ENCODE results near the gene DSPP. TPM values are rescaled to one million over a fixed set of nuclear protein-coding genes. Genes with fewer than 3 reads are reported as not detected.

The DSPP gene
- total RNA-seq, 1 donor from 2014 or later, result not detected

GRCh38 chr4:87584222-87584908, 24.0 kb upstream of the DSPP start:
- Mint-ChIP-seq H3K36me3 (ENCODE audit: low read depth) (no peaks in the 10 kb centered on the region), H3K27me3 (ENCODE audit: insufficient read depth) (no peaks in the 10 kb centered on the region), H3K4me3 (no peak overlapping the region), H3K27ac (no peak overlapping the region), H3K4me1 (ENCODE audit: low read depth) (no peaks in the 10 kb centered on the region), H3K9me3 (no peaks in the 10 kb centered on the region)
- no peak for DNase-seq (ENCODE audit: low spot score)
- intact Hi-C loops (cut with micrococcal nuclease), result no loop called here

- Mint-ChIP-seq H3K36me3 (ENCODE audit: low read depth) (no peaks in the 10 kb centered on the region), H3K27me3 (ENCODE audit: insufficient read depth) (no peaks in the 10 kb centered on the region), H3K27ac (no peak overlapping the region), H3K4me1 (ENCODE audit: low read depth) (no peaks in the 10 kb centered on the region), H3K9me3 (no peaks in the 10 kb centered on the region), H3K4me3 (no peak overlapping the region)
- intact Hi-C loops (cut with micrococcal nuclease), result no loop called here
- DNase-seq (ENCODE audit: low spot score), result no peak
These were observed 18.8 kb upstream of the DSPP start for GRCh38 chr4:87589531-87589930.

GRCh38 chr4:87592124-87592523, 16.2 kb upstream of the DSPP start:
- no peak overlapping the region for H3K27ac Mint-ChIP-seq
- no peak overlapping the region for H3K4me3 Mint-ChIP-seq
- DNase-seq (ENCODE audit: low spot score), result no peak
- H3K4me1 Mint-ChIP-seq (ENCODE audit: low read depth), result no peaks in the 10 kb centered on the region
- H3K9me3 Mint-ChIP-seq, result no peaks in the 10 kb centered on the region
- intact Hi-C loops (cut with micrococcal nuclease), result no loop called here
- H3K27me3 Mint-ChIP-seq (ENCODE audit: insufficient read depth), result peaks cover 1% of the 10 kb centered on the region
- H3K36me3 Mint-ChIP-seq (ENCODE audit: low read depth), result no peaks in the 10 kb centered on the region

- Mint-ChIP-seq H3K27ac (no peak overlapping the region), H3K27me3 (ENCODE audit: insufficient read depth) (peaks cover 5% of the 10 kb centered on the region), H3K4me1 (ENCODE audit: low read depth) (no peaks in the 10 kb centered on the region), H3K4me3 (no peak overlapping the region), H3K36me3 (ENCODE audit: low read depth) (no peaks in the 10 kb centered on the region), H3K9me3 (no peaks in the 10 kb centered on the region)
- intact Hi-C loops (cut with micrococcal nuclease), result no loop called here
- no peak for DNase-seq (ENCODE audit: low spot score)
These were observed 7.0 kb upstream of the DSPP start for GRCh38 chr4:87601361-87601760.

- H3K9me3 Mint-ChIP-seq, result no peaks in the 10 kb centered on the region
- intact Hi-C loops (cut with micrococcal nuclease), result no loop called here
- no peak for DNase-seq (ENCODE audit: low spot score)
- H3K27me3 Mint-ChIP-seq (ENCODE audit: insufficient read depth), result no peaks in the 10 kb centered on the region
- H3K4me3 Mint-ChIP-seq, result no peak overlapping the region
- no peak overlapping the region for H3K27ac Mint-ChIP-seq
- no peaks in the 10 kb centered on the region for H3K36me3 Mint-ChIP-seq (ENCODE audit: low read depth)
- no peaks in the 10 kb centered on the region for H3K4me1 Mint-ChIP-seq (ENCODE audit: low read depth)
These were observed 6.1 kb downstream of the DSPP start for GRCh38 chr4:87614292-87614890.

- intact Hi-C loops (cut with micrococcal nuclease), result no loop called here
- Mint-ChIP-seq H3K27ac (no peak overlapping the region), H3K4me3 (no peak overlapping the region), H3K4me1 (ENCODE audit: low read depth) (no peaks in the 10 kb centered on the region), H3K27me3 (ENCODE audit: insufficient read depth) (no peaks in the 10 kb centered on the region), H3K9me3 (no peaks in the 10 kb centered on the region), H3K36me3 (ENCODE audit: low read depth) (no peaks in the 10 kb centered on the region)
- no peak for DNase-seq (ENCODE audit: low spot score)
These were observed 7.9 kb downstream of the DSPP start for GRCh38 chr4:87616268-87616667.

- Mint-ChIP-seq H3K4me1 (ENCODE audit: low read depth) (no peaks in the 10 kb centered on the region), H3K9me3 (no peaks in the 10 kb centered on the region), H3K27me3 (ENCODE audit: insufficient read depth) (no peaks in the 10 kb centered on the region), H3K4me3 (no peak overlapping the region), H3K27ac (no peak overlapping the region), H3K36me3 (ENCODE audit: low read depth) (no peaks in the 10 kb centered on the region)
- DNase-seq (ENCODE audit: low spot score), result no peak
- intact Hi-C loops (cut with micrococcal nuclease), result no loop called here
These were observed 11.8 kb downstream of the DSPP start for GRCh38 chr4:87620086-87620485.

- Mint-ChIP-seq H3K4me3 (no peak overlapping the region), H3K27me3 (ENCODE audit: insufficient read depth) (no peaks in the 10 kb centered on the region), H3K27ac (no peak overlapping the region), H3K9me3 (no peaks in the 10 kb centered on the region), H3K4me1 (ENCODE audit: low read depth) (no peaks in the 10 kb centered on the region), H3K36me3 (ENCODE audit: low read depth) (no peaks in the 10 kb centered on the region)
- no peak for DNase-seq (ENCODE audit: low spot score)
- intact Hi-C loops (cut with micrococcal nuclease), result no loop called here
These were observed 12.2 kb downstream of the DSPP start for GRCh38 chr4:87620491-87620890.

GRCh38 chr4:87622303-87622702, 14.0 kb downstream of the DSPP start:
- Mint-ChIP-seq H3K27me3 (ENCODE audit: insufficient read depth) (no peaks in the 10 kb centered on the region), H3K27ac (no peak overlapping the region), H3K4me3 (no peak overlapping the region), H3K9me3 (no peaks in the 10 kb centered on the region), H3K36me3 (ENCODE audit: low read depth) (no peaks in the 10 kb centered on the region), H3K4me1 (ENCODE audit: low read depth) (no peaks in the 10 kb centered on the region)
- no peak for DNase-seq (ENCODE audit: low spot score)
- intact Hi-C loops (cut with micrococcal nuclease), result no loop called here

- Mint-ChIP-seq H3K4me1 (ENCODE audit: low read depth) (no peaks in the 10 kb centered on the region), H3K4me3 (no peak overlapping the region), H3K27ac (no peak overlapping the region), H3K27me3 (ENCODE audit: insufficient read depth) (no peaks in the 10 kb centered on the region), H3K9me3 (no peaks in the 10 kb centered on the region), H3K36me3 (ENCODE audit: low read depth) (no peaks in the 10 kb centered on the region)
- intact Hi-C loops (cut with micrococcal nuclease), result no loop called here
- DNase-seq (ENCODE audit: low spot score), result no peak
These were observed 16.4 kb downstream of the DSPP start for GRCh38 chr4:87624698-87625097.

- Mint-ChIP-seq H3K36me3 (ENCODE audit: low read depth) (no peaks in the 10 kb centered on the region), H3K27me3 (ENCODE audit: insufficient read depth) (peaks cover 2% of the 10 kb centered on the region), H3K4me3 (no peak overlapping the region), H3K4me1 (ENCODE audit: low read depth) (no peaks in the 10 kb centered on the region), H3K27ac (no peak overlapping the region), H3K9me3 (peaks cover 3% of the 10 kb centered on the region)
- DNase-seq (ENCODE audit: low spot score), result no peak
- intact Hi-C loops (cut with micrococcal nuclease), result no loop called here
These were observed 23.3 kb downstream of the DSPP start for GRCh38 chr4:87631668-87632067.

- H3K4me1 Mint-ChIP-seq (ENCODE audit: low read depth), result no peaks in the 10 kb centered on the region
- H3K27ac Mint-ChIP-seq, result no peak overlapping the region
- peaks cover 3% of the 10 kb centered on the region for H3K9me3 Mint-ChIP-seq
- H3K4me3 Mint-ChIP-seq, result no peak overlapping the region
- intact Hi-C loops (cut with micrococcal nuclease), result no loop called here
- no peaks in the 10 kb centered on the region for H3K36me3 Mint-ChIP-seq (ENCODE audit: low read depth)
- DNase-seq (ENCODE audit: low spot score), result no peak
- H3K27me3 Mint-ChIP-seq (ENCODE audit: insufficient read depth), result peaks cover 2% of the 10 kb centered on the region
These were observed 24.1 kb downstream of the DSPP start for GRCh38 chr4:87632469-87632868.

- peaks cover 2% of the 10 kb centered on the region for H3K27me3 Mint-ChIP-seq (ENCODE audit: insufficient read depth)
- no peak for DNase-seq (ENCODE audit: low spot score)
- no peaks in the 10 kb centered on the region for H3K36me3 Mint-ChIP-seq (ENCODE audit: low read depth)
- H3K4me3 Mint-ChIP-seq, result no peak overlapping the region
- H3K4me1 Mint-ChIP-seq (ENCODE audit: low read depth), result no peaks in the 10 kb centered on the region
- intact Hi-C loops (cut with micrococcal nuclease), result no loop called here
- H3K9me3 Mint-ChIP-seq, result peaks cover 3% of the 10 kb centered on the region
- H3K27ac Mint-ChIP-seq, result no peak overlapping the region
These were observed 24.9 kb downstream of the DSPP start for GRCh38 chr4:87633243-87633642.

- H3K4me3 Mint-ChIP-seq, result no peak overlapping the region
These were observed 36.0 kb downstream of the DSPP start for GRCh38 chr4:87644286-87644685.

More at GRCh38 chr4:87644286-87644685, 36.0 kb downstream of the DSPP start:
- Mint-ChIP-seq H3K36me3 (ENCODE audit: low read depth) (no peaks in the 10 kb centered on the region), H3K27me3 (ENCODE audit: insufficient read depth) (peaks cover 2% of the 10 kb centered on the region), H3K27ac (no peak overlapping the region), H3K4me1 (ENCODE audit: low read depth) (no peaks in the 10 kb centered on the region), H3K9me3 (no peaks in the 10 kb centered on the region)
- DNase-seq (ENCODE audit: low spot score), result no peak
- intact Hi-C loops (cut with micrococcal nuclease), result no loop called here
